Stomach (tissue), 9 donors: ENCODE data around the gene POLE4. TPM values are rescaled to one million over a fixed set of nuclear protein-coding genes. Genes with fewer than 3 reads are reported as not detected.

Experiments used
- DNase-seq, 2 donors: peaks; one replicate each; pipeline versions ENCODE4 v3.0.0 to v3.0.0-alpha.2; 2013 to 2019
- H3K27ac ChIP-seq, 5 donors: fragments of 200-600 bp in 4 of 5; sonication (generic) in 4 of 5; one replicate each; pipeline ENCODE4 v1.5.1; 2013 to 2019; ENCODE audit warnings: mild to moderate bottlenecking in 1 of 5, moderate library complexity in 1 of 5
- H3K27me3 ChIP-seq, 3 donors: fragments of 200-600 bp; sonication (generic); one replicate each; pipeline ENCODE4 v1.5.1; 2017 to 2019; ENCODE audit warnings: mixed run types in 1 of 3
- H3K36me3 ChIP-seq, 4 donors: fragments of 200-600 bp; sonication (generic); 1 replicate in 3 of 4; 2 replicates in 1 of 4; pipeline ENCODE4 v1.5.1; 2016 to 2019
- H3K4me1 ChIP-seq, 4 donors: fragments of 200-600 bp; sonication (generic); one replicate each; pipeline ENCODE4 v1.5.1; 2016 to 2019
- H3K4me3 ChIP-seq, 4 donors: fragments of 200-600 bp; sonication (generic) in 3 of 4; one replicate each; pipeline ENCODE4 v1.5.1; 2016 to 2019; ENCODE audit warnings: mild to moderate bottlenecking in 1 of 4
- H3K9me3 ChIP-seq, 4 donors: fragments of 200-600 bp; sonication (generic); one replicate each; pipeline ENCODE4 v1.5.1; 2016 to 2019
- CTCF ChIP-seq, 7 experiments: fragments of 450-650 bp in 4 of 7; fragments of 200-600 bp in 3 of 7; sonication (generic) in 3 of 7; IDR thresholded peaks; one replicate each; pipeline ENCODE4 v1.5.1; 2016 to 2019; ENCODE audit warnings: antibody characterized with exemption in 7 of 7, control low read depth in 2 of 7, mild to moderate bottlenecking in 1 of 7
- EP300 ChIP-seq: sonication (generic); formaldehyde crosslinking; IDR thresholded peaks from one replicate; pipeline ENCODE4 v1.6.1; 2017; ENCODE audit warnings: antibody characterized with exemption
- POLR2A ChIP-seq, 4 donors: fragments of 450-650 bp; IDR thresholded peaks; one replicate each; pipeline ENCODE4 v1.6.1; 2016; ENCODE audit warnings: antibody characterized with exemption in 4 of 4, control low read depth in 2 of 4, mild to moderate bottlenecking in 1 of 4, moderate library complexity in 1 of 4
- POLR2AphosphoS5 ChIP-seq, 3 donors: sonication (generic); formaldehyde crosslinking; IDR thresholded peaks; one replicate each; pipeline ENCODE4 v1.6.1; 2016; ENCODE audit warnings: antibody characterized with exemption in 3 of 3
- WGBS, 5 donors: extraction: QIAGEN DNeasy Blood & Tissue Kit in 3 of 5; methylation state at CpG; one replicate each; pipeline versions ENCODE4 v1.1.5 to v1.1.7; 2013 to 2018; 5-methylcytosine and 5-hydroxymethylcytosine counted together
- intact Hi-C: fragments of 100-400 bp; cut with DNase I; formaldehyde crosslinking; loops from one replicate; pipeline ENCODE4 v1.15.1; 2023; ENCODE audit warnings: low total_unique reads
- polyA plus RNA-seq, 3 donors: library from polyadenylated mRNA; stranded (reverse); fragments of 200-250 nt; gene quantifications; one replicate each; pipeline ENCODE4 v1.2.3, GENCODE V29; 2013
- total RNA-seq, 5 donors: library from RNA; depleted of rRNA; stranded (reverse); fragments of >200 nt; gene quantifications; one replicate each; pipeline versions ENCODE4 v1.1.0 to v1.2.3, GENCODE V29; 2014 to 2016
- donor health status: healthy with polysubstance abuse.
- donor health status: Bipolar disorder and iron deficiency.
- donor health status: healthy.

POLE4 gene
- total and polyA plus RNA-seq, 8 donors = 6.7 to 112 (median 39.4) TPM

DNA sequence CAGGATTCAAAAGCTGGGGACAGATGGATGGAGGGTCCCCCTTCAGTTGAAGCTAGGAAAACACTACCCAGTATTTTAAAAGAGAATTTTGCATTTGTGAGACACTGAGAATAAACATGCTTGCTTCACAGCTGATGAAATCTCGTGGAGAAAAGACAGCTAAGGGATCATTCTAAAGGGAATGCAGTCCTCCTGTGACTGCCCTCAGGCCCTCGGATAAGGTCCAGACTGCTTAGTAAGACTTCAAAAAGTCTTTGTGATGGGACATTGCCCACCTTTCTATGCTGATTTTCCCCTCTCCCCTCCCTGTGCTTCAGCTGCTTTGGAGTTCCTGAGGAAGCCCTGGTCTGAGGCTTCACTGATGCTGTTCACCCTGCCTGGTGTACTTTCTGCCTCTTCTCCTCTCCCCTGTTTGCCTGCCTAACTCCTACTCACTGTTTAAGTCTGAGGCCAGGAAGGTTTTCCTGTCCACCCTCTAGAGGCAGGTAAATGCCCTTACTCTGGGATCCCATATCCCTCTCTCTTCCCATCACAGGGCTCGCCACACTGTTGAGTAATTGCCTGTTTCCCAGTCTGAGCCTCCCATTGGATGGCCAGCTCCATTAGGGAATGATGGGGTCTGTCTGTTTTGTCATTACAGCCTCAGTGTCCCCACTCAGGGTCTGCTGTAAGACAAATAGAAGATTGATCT is 26.6 kb downstream of the POLE4 start:
- 80 to 94% (median 89%) methylated on average over 3 of the region's 3 CpGs for WGBS, 5 donors
- intact Hi-C loops = no loop called here
- TF ChIP-seq POLR2A (IDR thresholded peaks at IDR 0.05) = no peak
- no peak for TF ChIP-seq CTCF (IDR thresholded peaks at IDR 0.05)
- no peak for TF ChIP-seq EP300
- no peak for TF ChIP-seq POLR2AphosphoS5 (IDR thresholded peaks at IDR 0.05)
- Histone ChIP-seq H3K36me3 (no peaks in the 10 kb centered on the region), H3K4me1 (no peaks in the 10 kb centered on the region), H3K4me3 (no peak overlapping the region), H3K27me3 (no peaks in the 10 kb centered on the region), H3K27ac (no peak overlapping the region), H3K9me3 (no peaks in the 10 kb centered on the region)
- no peak for DNase-seq

- H3K4me3 ChIP-seq = no peak overlapping the region
- no peak overlapping the region for H3K27ac ChIP-seq
- peak in 1 of 2 donors; percentile 26 for DNase-seq
- H3K9me3 ChIP-seq = no peaks in the 10 kb centered on the region
- TF ChIP-seq POLR2A (IDR thresholded peaks at IDR 0.05) = no peak
- no peak for TF ChIP-seq CTCF (IDR thresholded peaks at IDR 0.05)
- no peak for TF ChIP-seq EP300
- TF ChIP-seq POLR2AphosphoS5 (IDR thresholded peaks at IDR 0.05) = no peak
- no peaks in the 10 kb centered on the region for H3K4me1 ChIP-seq
- intact Hi-C loops = no loop called here
- H3K36me3 ChIP-seq = no peaks in the 10 kb centered on the region
- no peaks in the 10 kb centered on the region for H3K27me3 ChIP-seq
- WGBS, 5 donors = 60 to 79% (median 70%) methylated on average over 7 of the region's 7 CpGs
These were observed 27.7 kb downstream of the POLE4 start for GRCh38 chr2:74985978-74986609.

DNA sequence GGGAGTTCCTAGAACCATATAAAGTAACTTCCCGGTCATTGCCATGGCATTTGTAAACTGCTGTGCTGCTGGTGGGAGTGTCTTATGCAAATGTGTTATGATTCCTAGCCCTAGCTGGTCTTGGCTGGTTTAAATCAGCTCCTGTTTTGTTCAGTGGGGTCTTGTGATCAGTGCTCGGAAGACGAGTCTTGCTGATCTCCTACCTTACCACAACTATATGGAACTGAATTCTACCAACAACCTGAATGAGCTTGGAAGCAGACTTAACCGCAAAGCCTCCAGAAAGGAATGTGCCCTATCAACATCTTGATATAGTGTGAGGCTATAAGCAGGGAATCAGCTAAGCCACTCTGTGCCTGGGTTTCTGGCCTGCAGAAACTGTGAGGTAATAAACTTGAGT is 33.5 kb downstream of the POLE4 start:
- Histone ChIP-seq H3K27me3 (no peaks in the 10 kb centered on the region), H3K4me3 (no peak overlapping the region), H3K27ac (no peak overlapping the region), H3K36me3 (no peaks in the 10 kb centered on the region), H3K4me1 (no peaks in the 10 kb centered on the region), H3K9me3 (no peaks in the 10 kb centered on the region)
- intact Hi-C loops = no loop called here
- WGBS, 5 donors = 44 to 71% (median 48%) methylated on average over 4 of the region's 4 CpGs
- peak in 1 of 2 donors; percentile 37 for DNase-seq
- no peak for TF ChIP-seq EP300

- Histone ChIP-seq H3K27ac (no peak overlapping the region), H3K4me3 (no peak overlapping the region), H3K4me1 (no peaks in the 10 kb centered on the region), H3K9me3 (no peaks in the 10 kb centered on the region), H3K27me3 (no peaks in the 10 kb centered on the region), H3K36me3 (peaks cover 0 to 3% (median 1%) of the 10 kb centered on the region in 4 donors)
- DNase-seq = no peak
- TF ChIP-seq EP300 = no peak
- 84 to 94% (median 93%) methylated on average over 5 of the region's 5 CpGs for WGBS, 5 donors
- intact Hi-C loops = no loop called here
These were observed 41.0 kb downstream of the POLE4 start for GRCh38 chr2:74999468-74999867.

- peaks cover 0 to 3% (median 1%) of the 10 kb centered on the region in 4 donors for H3K36me3 ChIP-seq
- H3K27me3 ChIP-seq = no peaks in the 10 kb centered on the region
- H3K27ac ChIP-seq = no peak overlapping the region
- no peak overlapping the region for H3K4me3 ChIP-seq
- TF ChIP-seq POLR2AphosphoS5 (IDR thresholded peaks at IDR 0.05) (no peak), EP300 (no peak), POLR2A (IDR thresholded peaks at IDR 0.05) (no peak), CTCF (IDR thresholded peaks at IDR 0.05) (no peak)
- DNase-seq = no peak
- intact Hi-C loops = no loop called here
- 75 to 83% (median 77%) methylated on average over 3 of the region's 3 CpGs for WGBS, 5 donors
- H3K9me3 ChIP-seq = no peaks in the 10 kb centered on the region
- no peaks in the 10 kb centered on the region for H3K4me1 ChIP-seq
These were observed 43.6 kb downstream of the POLE4 start for GRCh38 chr2:75002007-75002406.
